GM21723 (cell line): ENCODE data around the gene ZMYND10.

Experiments used
- ATAC-seq: cut with Tn5 transposase; IDR thresholded peaks from one replicate; pipeline ENCODE4 v1.9.1; 2021; ENCODE audit warnings: mild to moderate bottlenecking, moderate library complexity; ENCODE audit not compliant: unreplicated experiment

Gene ZMYND10

GRCh38 chr3:50345586-50346234 is at the start of gene ZMYND10:
Gene ZMYND10 (minus strand): TSS chr3:50345732. CDS start chr3:50345579, 153 bp downstream.
- no peak for ATAC-seq

DNA sequence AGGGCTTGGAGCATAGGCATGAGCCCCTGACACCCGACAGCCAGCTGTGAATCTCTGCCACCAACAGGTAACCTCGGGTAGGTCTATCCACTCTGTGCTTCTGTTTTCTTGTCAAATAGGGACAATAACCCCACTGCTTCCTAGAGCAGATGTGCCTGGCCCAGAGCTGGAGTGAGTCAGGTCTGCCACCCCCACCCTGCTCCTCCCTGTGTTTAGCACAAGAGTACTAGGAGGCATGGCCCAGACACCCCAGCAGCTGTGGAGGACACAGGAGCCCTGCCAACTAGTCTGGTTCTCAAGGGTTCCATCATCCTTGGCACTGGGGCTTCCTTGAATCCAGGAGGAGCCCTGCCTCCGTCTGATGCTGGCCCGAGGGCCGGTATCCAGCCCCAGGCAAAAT is 47.5 kb upstream of the ZMYND10 start:
- no peak for ATAC-seq

- ATAC-seq: no peak
Observed at GRCh38 chr3:50392101-50392715, 46.7 kb upstream of the ZMYND10 start.

- no peak for ATAC-seq
Observed at GRCh38 chr3:50390508-50391224, 45.1 kb upstream of the ZMYND10 start.

- no peak for ATAC-seq
Observed at GRCh38 chr3:50389414-50389767, 43.9 kb upstream of the ZMYND10 start.

- ATAC-seq: no peak
Observed at GRCh38 chr3:50388720-50389413, 43.3 kb upstream of the ZMYND10 start.

- ATAC-seq: no peak
Observed at GRCh38 chr3:50388016-50388719, 42.6 kb upstream of the ZMYND10 start.

DNA sequence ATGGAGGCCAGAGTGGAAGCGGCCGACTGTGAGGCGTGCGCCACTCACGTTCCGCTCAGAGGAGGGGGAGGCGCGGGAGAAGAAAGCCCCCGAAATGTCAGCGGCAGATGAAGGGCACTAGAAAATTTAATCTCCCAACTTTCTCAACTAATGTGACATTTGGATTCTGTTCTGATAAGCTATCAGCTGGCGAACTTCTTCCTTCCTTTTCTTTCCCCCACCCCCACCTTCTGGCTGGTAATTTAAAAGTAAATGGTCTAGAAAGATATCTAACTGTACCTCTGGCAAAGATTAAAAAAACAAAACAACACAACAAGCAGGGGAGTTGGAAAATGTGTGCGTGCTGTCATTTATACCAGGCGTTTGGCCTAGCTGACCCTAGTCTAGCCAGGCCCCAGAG is 40.2 kb upstream of the ZMYND10 start:
- ATAC-seq: no peak

GRCh38 chr3:50383750-50384149 is 38.2 kb upstream of the ZMYND10 start:
- no peak for ATAC-seq

GRCh38 chr3:50382722-50383121 is 37.2 kb upstream of the ZMYND10 start:
- ATAC-seq: no peak

DNA sequence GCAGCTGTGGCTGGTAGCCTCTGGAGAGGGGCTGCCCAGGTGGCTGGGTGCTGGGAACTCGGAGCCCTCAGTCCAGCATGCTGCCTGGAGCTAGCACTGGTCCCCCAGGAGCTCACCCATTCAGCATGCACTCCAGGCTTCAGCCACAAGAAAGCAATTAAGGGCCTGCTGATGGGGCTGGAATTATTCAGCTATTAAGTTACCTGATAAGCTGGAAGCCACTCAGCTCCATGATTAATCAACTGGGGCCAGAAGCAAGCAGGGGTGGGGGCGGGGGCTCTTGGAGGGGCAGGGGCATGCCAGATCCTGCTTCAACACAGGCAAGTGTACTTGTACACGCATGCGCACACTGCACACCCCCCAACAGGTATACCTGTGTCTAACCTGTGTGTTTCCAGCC is 35.9 kb upstream of the ZMYND10 start:
- no peak for ATAC-seq

DNA sequence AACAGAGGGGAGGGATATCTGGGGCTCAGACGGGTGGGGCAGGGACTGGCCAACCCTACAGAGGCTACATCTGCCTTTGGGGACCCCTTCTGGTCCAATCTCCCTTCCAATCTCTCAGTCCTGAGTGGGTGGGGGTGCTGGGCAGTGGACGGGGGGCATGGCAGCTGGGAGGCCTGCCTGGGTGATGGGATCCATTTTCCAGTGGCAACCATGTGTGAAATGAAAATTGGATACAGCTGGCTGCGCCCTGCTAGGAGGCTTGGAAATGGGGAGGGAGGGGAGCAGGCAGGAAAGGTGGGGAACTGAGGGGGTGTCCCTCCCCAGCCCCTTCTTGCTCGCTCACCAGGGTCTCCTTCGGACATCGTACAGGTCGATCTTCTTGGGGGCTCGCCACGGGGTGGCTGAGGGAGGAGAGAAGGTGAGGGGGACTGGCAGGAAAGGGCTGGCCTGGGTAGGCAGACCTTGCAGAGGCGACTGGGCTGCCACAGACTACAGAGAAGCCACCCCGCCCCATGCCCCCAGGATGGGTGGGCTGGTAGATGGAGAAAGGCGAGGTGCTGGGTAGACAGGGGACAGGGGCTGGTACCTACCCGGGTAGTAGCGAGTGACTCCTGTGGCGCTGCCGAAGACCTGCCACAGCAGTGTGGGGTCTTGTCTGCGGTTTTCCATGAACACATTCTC is 35.0 kb upstream of the ZMYND10 start:
- no peak for ATAC-seq

- no peak for ATAC-seq
Observed at GRCh38 chr3:50378757-50379156, 33.2 kb upstream of the ZMYND10 start.

DNA sequence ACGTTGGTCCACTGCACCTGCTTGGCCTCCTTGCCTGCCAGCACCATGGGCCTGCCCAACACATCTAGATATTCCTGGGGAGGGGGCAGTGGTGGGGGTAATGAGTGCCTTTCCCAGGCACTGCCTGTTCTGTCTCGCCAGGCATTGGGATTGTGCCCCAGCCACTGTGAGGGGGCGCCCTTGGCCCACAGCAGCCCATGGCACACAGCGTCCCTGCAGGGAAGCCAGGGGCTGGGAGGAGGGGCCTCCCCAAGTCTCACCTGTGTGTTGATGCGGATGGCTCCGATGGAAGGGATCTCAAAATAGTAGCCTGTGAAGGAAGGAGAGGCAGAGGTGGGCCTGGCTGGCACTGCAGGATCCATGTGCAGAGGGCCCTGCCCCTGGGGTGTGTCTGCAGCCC is 32.5 kb upstream of the ZMYND10 start:
- ATAC-seq: no peak

GRCh38 chr3:50375258-50375931 is 29.9 kb upstream of the ZMYND10 start:
- no peak for ATAC-seq

DNA sequence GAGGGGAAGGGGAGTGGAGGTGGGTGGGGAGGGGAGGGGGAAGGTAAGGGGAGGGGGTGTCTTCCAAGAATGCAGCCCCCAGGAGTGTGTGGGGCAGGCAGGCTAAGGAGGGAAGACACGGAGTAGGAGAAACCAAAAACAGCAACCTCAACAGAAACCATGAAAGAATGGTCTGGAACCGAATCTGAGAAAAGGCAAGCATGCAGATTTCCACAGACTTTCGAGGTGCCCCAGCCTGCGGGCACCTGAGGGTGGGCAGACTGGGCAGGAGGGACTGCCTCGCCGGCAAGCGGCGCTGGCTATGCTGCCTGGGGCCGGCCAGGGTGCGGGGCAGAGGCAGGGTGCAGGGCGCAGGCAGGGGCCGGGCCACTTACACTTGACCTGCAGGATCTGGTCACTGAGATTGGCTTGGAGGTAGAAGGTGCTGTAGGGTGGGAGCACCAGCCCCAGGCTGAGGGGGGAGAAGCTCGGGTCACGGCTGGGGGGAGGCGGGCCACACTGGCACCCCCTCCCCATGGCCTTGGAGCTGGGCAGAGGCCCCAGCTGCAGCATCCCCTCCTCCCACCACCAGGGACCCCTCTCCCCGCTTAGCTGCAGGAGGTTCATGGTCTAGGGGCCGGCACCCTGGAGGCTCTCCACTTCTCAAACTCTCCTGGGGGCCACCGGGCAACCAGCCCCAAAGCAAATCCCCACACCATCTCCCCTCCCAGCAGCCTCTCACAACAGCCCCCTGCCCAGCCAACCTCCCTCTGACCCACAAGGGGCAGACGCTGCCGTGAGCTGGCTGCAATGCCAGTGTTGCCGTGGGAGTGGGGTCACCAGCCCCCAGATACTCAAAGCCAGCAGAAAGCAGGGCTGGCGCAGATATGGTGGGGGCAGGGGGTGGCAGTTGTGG is 29.1 kb upstream of the ZMYND10 start:
- no peak for ATAC-seq

DNA sequence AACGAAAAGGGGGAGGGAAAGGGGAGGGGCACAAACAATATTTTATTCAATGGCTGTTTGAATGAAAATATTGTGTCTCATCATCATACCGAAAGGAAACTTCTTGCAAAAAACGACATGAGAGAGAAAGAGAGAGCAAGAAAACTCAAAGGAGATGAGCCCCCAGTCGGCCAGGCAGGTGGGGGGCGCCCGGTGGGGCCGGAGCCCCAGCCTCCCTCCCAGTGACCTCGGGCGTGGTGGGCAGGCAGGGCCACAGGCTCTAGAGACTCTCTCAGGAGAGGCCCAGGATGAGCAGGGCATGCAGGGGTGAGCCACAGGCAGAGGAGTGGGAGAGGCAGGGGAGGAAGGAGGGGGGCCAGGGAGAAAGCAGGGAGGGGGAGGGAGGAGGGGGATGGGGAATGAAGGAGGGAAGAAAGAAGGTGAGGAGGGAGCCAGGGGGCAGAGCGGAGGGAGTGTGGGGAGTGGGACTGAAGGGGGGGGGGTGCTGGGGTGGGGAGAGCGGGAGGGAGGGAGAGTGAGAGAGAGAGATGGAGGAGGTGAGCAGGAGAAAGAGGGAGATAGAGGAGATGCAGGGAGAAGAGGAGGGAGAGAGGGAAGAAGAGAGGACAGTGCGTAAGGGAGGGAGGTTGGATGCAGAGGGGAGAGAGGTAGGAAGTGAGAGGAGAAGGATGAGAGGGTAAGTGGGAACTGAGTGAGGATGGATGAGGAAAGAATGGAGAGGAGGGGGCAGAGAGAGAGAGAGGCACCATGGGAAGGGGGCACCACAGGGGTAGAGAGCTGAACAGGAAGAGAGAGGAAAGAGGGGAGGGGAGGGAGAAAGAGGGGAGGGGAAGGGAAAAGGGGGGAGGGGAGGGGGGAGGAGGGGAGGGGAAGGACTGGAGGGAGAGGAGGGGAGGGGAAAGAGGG is 27.9 kb upstream of the ZMYND10 start:
- no peak for ATAC-seq

- ATAC-seq: no peak
Observed at GRCh38 chr3:50372349-50372748, 26.8 kb upstream of the ZMYND10 start.
